ENCODE results near the gene SYMPK. TPM values are rescaled to one million over a fixed set of nuclear protein-coding genes. Genes with fewer than 3 reads are reported as not detected.

SYMPK gene
- total RNA-seq, 1 donor from 2014 or later, result 115 TPM

- Mint-ChIP-seq H3K4me3 (peak within 1 kb of the TSS; percentile 97), H3K9me3 (no peaks in the 10 kb centered on the region), H3K27ac (ENCODE audit: unreplicated experiment) (peak within 1 kb of the TSS; percentile 97), H3K36me3 (ENCODE audit: low read depth) (peaks cover 15% of the 10 kb centered on the region), H3K27me3 (ENCODE audit: low read depth) (no peaks in the 10 kb centered on the region), H3K4me1 (peaks cover 34% of the 10 kb centered on the region)
- TF ChIP-seq, protein P1, sequence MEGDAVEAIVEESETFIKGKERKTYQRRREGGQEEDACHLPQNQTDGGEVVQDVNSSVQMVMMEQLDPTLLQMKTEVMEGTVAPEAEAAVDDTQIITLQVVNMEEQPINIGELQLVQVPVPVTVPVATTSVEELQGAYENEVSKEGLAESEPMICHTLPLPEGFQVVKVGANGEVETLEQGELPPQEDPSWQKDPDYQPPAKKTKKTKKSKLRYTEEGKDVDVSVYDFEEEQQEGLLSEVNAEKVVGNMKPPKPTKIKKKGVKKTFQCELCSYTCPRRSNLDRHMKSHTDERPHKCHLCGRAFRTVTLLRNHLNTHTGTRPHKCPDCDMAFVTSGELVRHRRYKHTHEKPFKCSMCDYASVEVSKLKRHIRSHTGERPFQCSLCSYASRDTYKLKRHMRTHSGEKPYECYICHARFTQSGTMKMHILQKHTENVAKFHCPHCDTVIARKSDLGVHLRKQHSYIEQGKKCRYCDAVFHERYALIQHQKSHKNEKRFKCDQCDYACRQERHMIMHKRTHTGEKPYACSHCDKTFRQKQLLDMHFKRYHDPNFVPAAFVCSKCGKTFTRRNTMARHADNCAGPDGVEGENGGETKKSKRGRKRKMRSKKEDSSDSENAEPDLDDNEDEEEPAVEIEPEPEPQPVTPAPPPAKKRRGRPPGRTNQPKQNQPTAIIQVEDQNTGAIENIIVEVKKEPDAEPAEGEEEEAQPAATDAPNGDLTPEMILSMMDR (conservative IDR thresholded peaks at IDR 0.05), result no peak
- peak; percentile 100 for DNase-seq (ENCODE audit: low read depth, low spot score)
These were observed 70.3 kb downstream of the SYMPK start, which contains the start of gene DMWD for GRCh38 chr19:45792470-45793177. DMWD (minus strand) TSS chr19:45792845; CDS start chr19:45792756, 89 bp downstream.

- Mint-ChIP-seq H3K36me3 (ENCODE audit: low read depth) (peaks cover 15% of the 10 kb centered on the region), H3K27ac (ENCODE audit: unreplicated experiment) (peak overlapping the region; percentile 97), H3K4me3 (peak overlapping the region; percentile 97), H3K27me3 (ENCODE audit: low read depth) (no peaks in the 10 kb centered on the region), H3K4me1 (peaks cover 34% of the 10 kb centered on the region), H3K9me3 (no peaks in the 10 kb centered on the region)
- TF ChIP-seq, protein P1 (conservative IDR thresholded peaks at IDR 0.05), result no peak
- no peak for DNase-seq (ENCODE audit: low read depth, low spot score)
These were observed 71.0 kb downstream of the SYMPK start for GRCh38 chr19:45791744-45792469.

- H3K4me3 Mint-ChIP-seq, result peak overlapping the region; percentile 97
- peaks cover 34% of the 10 kb centered on the region for H3K4me1 Mint-ChIP-seq
- no peak overlapping the region for H3K27ac Mint-ChIP-seq (ENCODE audit: unreplicated experiment)
- peaks cover 15% of the 10 kb centered on the region for H3K36me3 Mint-ChIP-seq (ENCODE audit: low read depth)
- H3K9me3 Mint-ChIP-seq, result no peaks in the 10 kb centered on the region
- TF ChIP-seq, protein P1 (conservative IDR thresholded peaks at IDR 0.05), result no peak
- no peak for DNase-seq (ENCODE audit: low read depth, low spot score)
- no peaks in the 10 kb centered on the region for H3K27me3 Mint-ChIP-seq (ENCODE audit: low read depth)
These were observed 72.0 kb downstream of the SYMPK start for GRCh38 chr19:45790942-45791341.

- no peak overlapping the region for H3K27ac Mint-ChIP-seq (ENCODE audit: unreplicated experiment)
- TF ChIP-seq, protein P1 (conservative IDR thresholded peaks at IDR 0.05), result no peak
- peaks cover 29% of the 10 kb centered on the region for H3K4me1 Mint-ChIP-seq
- peak overlapping the region; percentile 48 for H3K4me3 Mint-ChIP-seq
- H3K27me3 Mint-ChIP-seq (ENCODE audit: low read depth), result no peaks in the 10 kb centered on the region
- peaks cover 15% of the 10 kb centered on the region for H3K36me3 Mint-ChIP-seq (ENCODE audit: low read depth)
- H3K9me3 Mint-ChIP-seq, result no peaks in the 10 kb centered on the region
- no peak for DNase-seq (ENCODE audit: low read depth, low spot score)
These were observed 73.7 kb downstream of the SYMPK start for GRCh38 chr19:45789035-45789786.

GRCh38 chr19:45786533-45786894 is 76.4 kb downstream of the SYMPK start:
- H3K27me3 Mint-ChIP-seq (ENCODE audit: low read depth), result no peaks in the 10 kb centered on the region
- H3K9me3 Mint-ChIP-seq, result no peaks in the 10 kb centered on the region
- peaks cover 16% of the 10 kb centered on the region for H3K4me1 Mint-ChIP-seq
- H3K36me3 Mint-ChIP-seq (ENCODE audit: low read depth), result peaks cover 12% of the 10 kb centered on the region
- DNase-seq (ENCODE audit: low read depth, low spot score), result no peak
- no peak overlapping the region for H3K4me3 Mint-ChIP-seq
- TF ChIP-seq, protein P1 (conservative IDR thresholded peaks at IDR 0.05), result no peak
- H3K27ac Mint-ChIP-seq (ENCODE audit: unreplicated experiment), result no peak overlapping the region
